Mesendoderm (in vitro differentiated cells): ENCODE results near the gene NEGR1.

Experiments
- DNase-seq: peaks from one replicate; pipeline ENCODE4 v3.0.0; 2013
- H2AK5ac ChIP-seq: 2 replicates; pipeline ENCODE4 v1.6.1; 2013; ENCODE audit warnings: low read length, inconsistent platforms
- H2BK120ac ChIP-seq: 2 replicates; pipeline ENCODE4 v1.6.1; 2013; ENCODE audit warnings: low read depth, mild to moderate bottlenecking, low read length, moderate library complexity, mixed read lengths
- H2BK15ac ChIP-seq: replicated peaks from 2 replicates; pipeline ENCODE4 v1.6.1; 2013; ENCODE audit warnings: low read depth, mild to moderate bottlenecking, moderate library complexity
- H2BK5ac ChIP-seq: 2 replicates; pipeline ENCODE4 v1.6.1; 2013; ENCODE audit warnings: low read length, inconsistent platforms
- H3K18ac ChIP-seq: 2 replicates; pipeline ENCODE4 v1.6.1; 2013; ENCODE audit warnings: mild to moderate bottlenecking, low read length, mixed read lengths
- H3K23ac ChIP-seq: one replicate; pipeline ENCODE4 v1.6.1; 2013; ENCODE audit warnings: low read length
- H3K27ac ChIP-seq: 2 replicates; pipeline ENCODE4 v1.5.1; 2013; ENCODE audit warnings: low read depth, mild to moderate bottlenecking, inconsistent platforms, low read length, moderate library complexity
- H3K27me3 ChIP-seq: 2 replicates; pipeline ENCODE4 v1.6.1; 2013; ENCODE audit warnings: low read length, control low read depth, mild to moderate bottlenecking, inconsistent platforms; ENCODE audit not compliant: insufficient read depth, poor library complexity
- H3K36me3 ChIP-seq: 2 replicates; pipeline ENCODE4 v1.6.1; 2013; ENCODE audit warnings: low read length, inconsistent platforms; ENCODE audit not compliant: control insufficient read depth, insufficient read depth
- H3K4ac ChIP-seq: one replicate; pipeline ENCODE4 v1.6.1; 2013; ENCODE audit warnings: low read depth, mild to moderate bottlenecking, low read length, moderate library complexity
- H3K4me1 ChIP-seq: 2 replicates; pipeline ENCODE4 v1.6.1; 2013; ENCODE audit warnings: low read depth, low read length, inconsistent platforms; ENCODE audit not compliant: control insufficient read depth
- H3K4me2 ChIP-seq: 2 replicates; pipeline ENCODE4 v1.6.1; 2013; ENCODE audit warnings: low read length
- H3K4me3 ChIP-seq: 2 replicates; pipeline ENCODE4 v1.5.1; 2013; ENCODE audit warnings: mild to moderate bottlenecking, low read length
- H3K56ac ChIP-seq: one replicate; pipeline ENCODE4 v1.6.1; 2013; ENCODE audit warnings: low read length
- H3K79me1 ChIP-seq: 2 replicates; pipeline ENCODE4 v1.6.1; 2013; ENCODE audit warnings: low read length, inconsistent platforms
- H3K79me2 ChIP-seq: 2 replicates; pipeline ENCODE4 v1.6.1; 2013; ENCODE audit warnings: mild to moderate bottlenecking, low read length; ENCODE audit not compliant: control insufficient read depth, insufficient read depth
- H3K9ac ChIP-seq: 2 replicates; pipeline ENCODE4 v1.6.1; 2013; ENCODE audit warnings: low read length, inconsistent platforms
- H4K5ac ChIP-seq: one replicate; pipeline ENCODE4 v1.6.1; 2013; ENCODE audit warnings: low read length
- H4K8ac ChIP-seq: one replicate; pipeline ENCODE4 v1.6.1; 2013; ENCODE audit warnings: low read depth, mild to moderate bottlenecking, control low read depth, low read length, moderate library complexity
- WGBS: extraction: QIAGEN DNeasy Blood & Tissue Kit; methylation state at CpG from one replicate; pipeline ENCODE4 v1.1.7; 2013; ENCODE audit warnings: low lambda C conversion rate, missing lambda C conversion rate; ENCODE audit not compliant: insufficient coverage; ENCODE audit errors: extremely low coverage; 5-methylcytosine and 5-hydroxymethylcytosine counted together

NEGR1 gene

DNA sequence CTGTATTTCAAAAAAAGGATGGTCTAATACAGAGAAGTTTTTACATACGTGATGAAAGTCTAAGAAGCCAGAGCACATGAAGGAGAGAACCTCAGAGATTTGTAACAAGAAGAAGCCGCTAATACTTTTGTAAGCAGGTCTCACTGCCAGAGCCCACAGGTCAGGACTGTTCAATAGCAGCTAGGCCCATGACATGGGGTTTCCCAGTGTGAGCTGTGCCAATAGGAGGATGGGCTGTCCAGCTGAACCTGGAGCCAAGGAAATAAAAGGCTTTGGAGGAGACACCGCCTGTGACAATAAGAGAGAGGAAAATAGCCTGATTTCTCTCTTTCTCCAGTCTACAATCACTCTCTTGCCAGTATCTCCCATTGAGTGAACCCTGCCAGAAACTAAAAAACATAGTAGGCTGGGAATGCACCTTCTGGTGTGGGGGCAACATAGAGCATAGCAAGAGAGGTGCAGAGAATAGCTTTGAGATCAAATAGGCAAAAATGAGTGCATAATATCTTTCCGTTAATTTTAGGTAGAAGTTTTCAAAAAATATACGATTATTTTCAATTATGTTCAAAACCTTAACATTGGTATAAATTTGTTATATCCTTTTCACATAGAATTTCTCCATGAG is 360.3 kb downstream of the NEGR1 start:
- Histone ChIP-seq H3K36me3 (no peaks in the 10 kb centered on the region), H3K56ac (no peak overlapping the region), H3K9ac (no peak overlapping the region), H3K23ac (no peak overlapping the region), H2AK5ac (no peak overlapping the region), H3K27me3 (no peaks in the 10 kb centered on the region), H3K79me2 (no peaks in the 10 kb centered on the region), H2BK5ac (no peak overlapping the region), H4K5ac (no peak overlapping the region), H2BK120ac (no peak overlapping the region), H2BK15ac (no peak overlapping the region), H3K4me3 (no peak overlapping the region), H4K8ac (no peak overlapping the region), H3K18ac (no peak overlapping the region), H3K4me2 (no peak overlapping the region), H3K4me1 (no peaks in the 10 kb centered on the region), H3K4ac (no peak overlapping the region), H3K79me1 (no peaks in the 10 kb centered on the region), H3K27ac (no peak overlapping the region)
- no CpG with 5 or more reads among the region's 5 CpGs for WGBS
- no peak for DNase-seq

- H3K79me1 ChIP-seq = no peaks in the 10 kb centered on the region
- no peaks in the 10 kb centered on the region for H3K4me1 ChIP-seq
- no peak overlapping the region for H4K5ac ChIP-seq
- no peak overlapping the region for H3K4me2 ChIP-seq
- H2AK5ac ChIP-seq = no peak overlapping the region
- H2BK15ac ChIP-seq = no peak overlapping the region
- no peak overlapping the region for H3K4me3 ChIP-seq
- H3K79me2 ChIP-seq = no peaks in the 10 kb centered on the region
- no peak overlapping the region for H3K56ac ChIP-seq
- H3K4ac ChIP-seq = no peak overlapping the region
- H3K36me3 ChIP-seq = no peaks in the 10 kb centered on the region
- no CpG with 5 or more reads among the region's 1 CpG for WGBS
- no peak overlapping the region for H3K18ac ChIP-seq
- no peak overlapping the region for H4K8ac ChIP-seq
- H3K27ac ChIP-seq = no peak overlapping the region
- no peaks in the 10 kb centered on the region for H3K27me3 ChIP-seq
- no peak overlapping the region for H2BK120ac ChIP-seq
- H3K9ac ChIP-seq = no peak overlapping the region
- no peak for DNase-seq
- H3K23ac ChIP-seq = no peak overlapping the region
- H2BK5ac ChIP-seq = no peak overlapping the region
These were observed 361.1 kb downstream of the NEGR1 start for GRCh38 chr1:71921204-71921603.

DNA sequence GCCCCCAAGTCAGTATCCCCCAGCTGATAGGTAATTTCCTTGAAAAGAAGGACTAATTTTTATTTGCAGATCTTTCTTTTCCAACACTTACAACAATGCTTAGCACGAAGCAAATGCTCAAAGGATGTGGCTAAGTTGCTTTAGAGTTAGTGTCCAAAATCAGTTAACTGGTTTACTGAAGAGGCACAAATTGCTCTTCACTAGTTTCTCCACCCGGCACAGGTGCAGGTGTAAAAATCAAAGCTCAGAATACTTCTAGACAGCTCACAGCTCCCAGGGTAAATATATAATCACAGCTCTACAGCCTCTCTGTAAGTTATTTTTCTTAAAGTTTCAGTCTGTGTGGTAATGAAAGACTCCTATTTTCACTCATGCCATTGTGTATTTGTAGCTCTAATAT is 361.8 kb downstream of the NEGR1 start:
- no peak for DNase-seq
- Histone ChIP-seq H3K36me3 (no peaks in the 10 kb centered on the region), H2BK15ac (no peak overlapping the region), H3K9ac (no peak overlapping the region), H3K23ac (no peak overlapping the region), H3K4me1 (no peaks in the 10 kb centered on the region), H2BK120ac (no peak overlapping the region), H3K79me2 (no peaks in the 10 kb centered on the region), H4K8ac (no peak overlapping the region), H3K79me1 (no peaks in the 10 kb centered on the region), H2AK5ac (no peak overlapping the region), H4K5ac (no peak overlapping the region), H3K27me3 (no peaks in the 10 kb centered on the region), H2BK5ac (no peak overlapping the region), H3K27ac (no peak overlapping the region), H3K4ac (no peak overlapping the region), H3K18ac (no peak overlapping the region), H3K4me3 (no peak overlapping the region), H3K56ac (no peak overlapping the region), H3K4me2 (no peak overlapping the region)
- no CpG with 5 or more reads among the region's 2 CpGs for WGBS

DNA sequence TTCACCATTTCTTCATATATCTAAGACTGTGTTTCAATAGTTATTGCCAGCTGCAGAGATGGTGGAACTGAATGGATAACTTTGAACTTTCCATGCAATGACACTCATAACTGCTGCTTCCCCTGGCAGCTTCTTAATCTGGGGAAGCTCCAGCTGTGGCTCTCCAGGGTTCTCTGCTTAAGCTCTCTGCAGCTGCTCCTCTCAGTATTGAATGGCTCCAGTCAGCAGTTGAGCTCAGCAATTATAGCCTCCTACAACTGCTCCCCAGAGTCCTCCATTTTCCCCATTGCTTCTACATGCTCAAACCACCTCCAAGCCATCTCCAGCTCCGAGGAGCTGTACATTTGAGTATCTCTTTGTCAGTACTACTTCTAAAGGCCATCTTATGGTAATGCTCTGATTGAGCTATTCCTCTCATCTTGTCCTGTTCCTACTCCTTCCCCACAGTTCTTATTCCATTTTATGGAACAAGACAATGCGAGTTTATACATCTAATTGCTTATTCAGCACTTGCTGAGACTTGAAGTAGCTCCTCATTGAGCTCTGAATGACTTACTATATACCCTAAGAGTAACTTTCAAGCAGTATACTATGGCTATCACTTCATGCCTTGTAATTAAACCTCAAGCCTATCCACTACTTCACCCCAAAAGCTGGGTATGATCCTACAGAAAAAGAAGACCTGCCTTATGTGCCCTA is 362.4 kb downstream of the NEGR1 start:
- Histone ChIP-seq H3K23ac (no peak overlapping the region), H3K56ac (no peak overlapping the region), H2AK5ac (no peak overlapping the region), H3K4me2 (no peak overlapping the region), H3K18ac (no peak overlapping the region), H3K36me3 (no peaks in the 10 kb centered on the region), H3K4ac (no peak overlapping the region), H3K27ac (no peak overlapping the region), H4K5ac (no peak overlapping the region), H3K27me3 (no peaks in the 10 kb centered on the region), H3K79me2 (no peaks in the 10 kb centered on the region), H2BK120ac (no peak overlapping the region), H2BK15ac (no peak overlapping the region), H3K79me1 (no peaks in the 10 kb centered on the region), H3K4me3 (no peak overlapping the region), H3K9ac (no peak overlapping the region), H3K4me1 (no peaks in the 10 kb centered on the region), H2BK5ac (no peak overlapping the region), H4K8ac (no peak overlapping the region)
- no CpG with 5 or more reads among the region's 2 CpGs for WGBS
- peak; percentile 8 for DNase-seq

DNA sequence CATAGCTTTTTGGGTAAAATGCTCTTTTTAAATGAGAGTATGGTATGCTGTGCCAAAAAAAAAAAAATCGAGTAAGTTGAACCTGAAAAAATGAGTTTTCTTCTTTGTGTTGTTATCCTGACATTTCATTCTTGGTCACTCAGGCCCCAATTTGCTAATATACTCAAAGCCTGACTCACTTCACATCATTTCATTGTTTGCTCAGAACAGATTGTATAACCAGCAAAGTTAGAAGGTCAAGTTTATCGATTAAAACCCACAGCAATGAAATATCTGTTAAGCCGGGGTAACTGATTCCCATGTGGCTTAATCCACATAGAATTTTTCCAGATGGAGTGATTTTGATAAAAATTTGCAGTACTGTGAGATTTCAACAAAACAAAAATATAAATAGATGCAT is 363.7 kb downstream of the NEGR1 start:
- H3K9ac ChIP-seq = no peak overlapping the region
- no peak overlapping the region for H3K23ac ChIP-seq
- no peak overlapping the region for H4K8ac ChIP-seq
- no peaks in the 10 kb centered on the region for H3K79me2 ChIP-seq
- no peak overlapping the region for H3K4ac ChIP-seq
- WGBS = no CpG with 5 or more reads among the region's 3 CpGs
- no peak overlapping the region for H4K5ac ChIP-seq
- H2BK15ac ChIP-seq = no peak overlapping the region
- no peaks in the 10 kb centered on the region for H3K79me1 ChIP-seq
- no peak overlapping the region for H2AK5ac ChIP-seq
- H3K56ac ChIP-seq = no peak overlapping the region
- no peak overlapping the region for H3K4me2 ChIP-seq
- no peak overlapping the region for H2BK120ac ChIP-seq
- no peak overlapping the region for H3K4me3 ChIP-seq
- H3K18ac ChIP-seq = no peak overlapping the region
- no peak for DNase-seq
- no peak overlapping the region for H3K27ac ChIP-seq
- H3K36me3 ChIP-seq = no peaks in the 10 kb centered on the region
- no peaks in the 10 kb centered on the region for H3K4me1 ChIP-seq
- H3K27me3 ChIP-seq = no peaks in the 10 kb centered on the region
- no peak overlapping the region for H2BK5ac ChIP-seq

DNA sequence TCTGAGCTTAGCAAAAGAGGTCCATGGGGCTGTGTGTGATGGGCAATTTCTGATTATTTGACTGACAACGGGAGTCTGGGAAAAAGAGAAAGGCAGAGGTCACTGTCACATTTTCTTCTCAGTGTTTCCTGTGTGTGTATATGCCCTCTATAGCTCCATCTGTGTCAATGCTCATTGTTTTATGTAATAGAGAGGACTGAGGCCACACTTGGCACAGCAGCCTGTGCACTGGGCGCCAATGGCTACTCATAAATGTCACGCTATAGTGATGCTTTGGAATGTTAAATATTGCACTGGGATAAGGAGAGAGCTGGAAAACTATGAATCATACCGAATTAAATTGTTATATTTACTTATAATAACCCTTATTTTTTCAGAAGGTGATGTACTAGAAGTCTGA is 365.4 kb downstream of the NEGR1 start:
- no peaks in the 10 kb centered on the region for H3K79me2 ChIP-seq
- H3K4me3 ChIP-seq = no peak overlapping the region
- H4K8ac ChIP-seq = no peak overlapping the region
- no peaks in the 10 kb centered on the region for H3K36me3 ChIP-seq
- H3K4me2 ChIP-seq = no peak overlapping the region
- no peak overlapping the region for H2BK15ac ChIP-seq
- DNase-seq = no peak
- H3K9ac ChIP-seq = no peak overlapping the region
- no peak overlapping the region for H3K27ac ChIP-seq
- no peak overlapping the region for H2AK5ac ChIP-seq
- WGBS = no CpG with 5 or more reads among the region's 4 CpGs
- no peak overlapping the region for H2BK120ac ChIP-seq
- H3K79me1 ChIP-seq = no peaks in the 10 kb centered on the region
- no peak overlapping the region for H3K23ac ChIP-seq
- H4K5ac ChIP-seq = no peak overlapping the region
- no peak overlapping the region for H3K18ac ChIP-seq
- no peaks in the 10 kb centered on the region for H3K27me3 ChIP-seq
- no peak overlapping the region for H3K4ac ChIP-seq
- no peak overlapping the region for H3K56ac ChIP-seq
- no peaks in the 10 kb centered on the region for H3K4me1 ChIP-seq
- H2BK5ac ChIP-seq = no peak overlapping the region
